ENCODE results near the gene ADAMTS8.

The ADAMTS8 gene

DNA sequence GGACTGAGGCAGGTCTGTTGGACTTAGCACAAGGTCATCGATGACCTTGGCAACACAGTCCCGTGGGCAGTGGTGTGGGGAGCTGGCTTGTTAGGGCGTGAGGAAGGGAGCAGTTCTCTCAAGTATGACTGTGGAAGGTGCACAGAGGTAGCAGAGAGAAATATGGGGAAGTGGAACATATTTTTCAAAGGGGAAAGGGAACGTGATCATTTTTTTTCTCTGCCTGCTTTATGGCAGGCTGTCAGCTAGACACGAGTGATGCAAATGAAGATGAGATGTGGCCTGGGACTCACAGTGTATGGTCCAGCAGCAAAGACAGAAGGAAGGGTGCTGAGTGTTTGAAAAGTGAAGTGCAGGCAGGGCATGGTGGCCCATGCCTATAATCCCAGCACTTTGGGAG lies 30.6 kb downstream of the ADAMTS8 start:
- no peak for DNase-seq (ENCODE audit: low read depth)

DNA sequence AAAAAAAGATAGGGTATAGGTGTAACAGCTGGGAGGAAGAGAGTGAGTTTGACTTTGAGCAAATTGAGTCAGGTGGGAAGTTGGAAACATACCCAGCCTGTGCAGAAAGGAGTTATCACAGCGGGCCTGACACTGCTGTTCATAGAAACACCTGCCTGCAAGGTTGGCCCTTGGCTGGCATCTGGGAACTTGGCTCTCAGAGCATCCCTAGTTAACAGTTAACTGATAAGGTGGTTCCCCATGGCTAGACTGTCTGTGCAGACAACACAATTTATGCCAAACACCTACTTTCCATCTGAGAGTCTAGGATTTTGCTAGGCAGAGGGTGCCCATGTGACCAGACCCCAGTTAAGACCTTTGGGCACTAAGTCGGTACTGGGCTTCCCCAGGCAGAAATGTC lies 31.4 kb downstream of the ADAMTS8 start:
- no peak for DNase-seq (ENCODE audit: low read depth)

DNA sequence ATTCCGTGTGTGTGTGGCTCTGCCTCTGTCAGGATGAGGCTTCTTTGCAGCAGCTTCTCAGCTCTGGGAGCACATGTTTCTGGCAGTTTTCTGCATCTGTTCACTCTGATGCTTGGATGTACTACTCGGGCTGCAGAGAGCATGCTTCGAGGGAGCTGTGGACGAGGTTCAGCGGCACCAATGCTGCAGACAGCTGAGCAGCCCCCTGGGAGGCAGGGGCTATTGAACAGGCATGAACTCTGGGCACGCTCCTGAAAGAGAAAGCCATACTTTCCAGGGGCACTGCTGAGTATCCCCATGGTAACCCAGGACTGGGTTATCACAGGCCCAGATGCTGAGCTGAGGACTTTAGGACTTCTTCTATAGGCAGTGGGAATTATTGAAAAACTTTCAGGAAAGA lies 33.8 kb downstream of the ADAMTS8 start:
- no peak for DNase-seq (ENCODE audit: low read depth)

GRCh38 chr11:130391711-130392110 lies 36.7 kb downstream of the ADAMTS8 start:
- peak; percentile 72 for DNase-seq (ENCODE audit: low read depth)

- DNase-seq (ENCODE audit: low read depth): peak; percentile 86
Measured at GRCh38 chr11:130390071-130390758, 38.2 kb downstream of the ADAMTS8 start.

GRCh38 chr11:130389335-130389935 lies 39.0 kb downstream of the ADAMTS8 start:
- DNase-seq (ENCODE audit: low read depth): no peak

DNA sequence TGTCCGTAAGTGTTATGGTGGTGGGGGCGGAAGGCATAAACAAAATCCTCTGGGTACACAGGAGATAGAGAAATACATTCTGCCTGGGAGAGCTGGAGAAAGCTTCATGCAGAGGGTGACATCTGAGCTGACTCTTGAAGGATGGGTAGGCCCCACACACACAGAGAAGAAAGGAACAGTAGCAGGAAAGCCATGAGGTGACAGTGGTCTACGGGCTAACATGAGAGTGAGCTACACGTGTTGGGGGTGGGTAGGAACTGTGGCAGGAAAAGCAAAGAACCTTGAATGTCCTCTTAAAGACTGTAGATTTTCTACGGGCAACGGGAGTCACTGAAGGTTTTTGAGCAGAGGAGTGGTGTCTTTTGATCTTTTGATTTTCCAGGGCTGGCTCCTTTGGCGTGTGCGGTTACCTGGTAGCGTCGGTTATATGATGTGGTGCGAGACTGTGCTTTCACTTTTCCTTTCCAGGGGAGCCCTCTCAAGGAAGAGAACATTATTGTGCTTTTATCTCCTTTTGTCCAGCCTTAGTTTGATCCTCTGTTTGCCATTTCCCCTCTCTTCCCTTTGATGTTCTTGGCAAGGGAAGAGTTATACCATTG lies 39.7 kb downstream of the ADAMTS8 start:
- DNase-seq (ENCODE audit: low read depth): no peak

DNA sequence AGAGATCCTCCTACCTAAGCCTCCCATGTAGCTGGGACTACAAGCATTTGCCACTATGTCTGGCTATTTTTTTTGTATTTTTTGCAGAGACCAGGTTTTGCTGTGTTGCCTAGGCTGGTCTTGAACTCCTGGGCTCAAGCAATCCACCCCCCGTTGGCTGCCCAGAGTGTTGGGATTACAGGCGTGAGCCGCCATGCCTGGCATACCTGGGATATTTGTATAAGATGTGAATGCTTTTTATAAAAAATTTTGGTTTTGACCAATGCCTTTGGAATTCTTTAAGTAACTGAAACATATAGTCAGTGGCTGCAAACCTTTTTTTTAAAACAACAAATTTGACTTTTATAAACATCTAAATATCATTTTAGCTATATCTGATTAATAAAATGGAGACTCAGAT lies 42.4 kb downstream of the ADAMTS8 start:
- DNase-seq (ENCODE audit: low read depth): no peak

- peak; percentile 64 for DNase-seq (ENCODE audit: low read depth)
Measured at GRCh38 chr11:130383344-130384211, 44.8 kb downstream of the ADAMTS8 start.

DNA sequence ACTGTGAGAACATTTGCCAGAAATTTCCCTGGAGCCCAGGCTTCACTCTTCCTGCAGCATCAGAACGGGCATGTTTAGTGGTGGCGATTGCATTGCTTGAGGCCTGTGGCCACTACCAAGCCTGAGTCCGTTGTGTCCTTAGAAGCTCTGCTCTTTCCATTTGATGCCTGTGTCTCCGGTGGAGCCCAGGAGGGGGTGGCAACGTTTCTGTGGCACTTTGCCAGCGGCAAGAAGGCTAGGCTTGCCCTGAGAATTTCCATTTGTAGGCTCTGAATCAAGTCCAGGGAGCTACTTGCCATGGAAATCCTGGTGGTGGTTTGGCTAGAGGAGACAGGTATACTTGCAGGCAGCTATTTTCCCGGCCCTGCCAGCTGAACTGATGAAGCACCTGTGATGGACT lies 47.1 kb downstream of the ADAMTS8 start:
- no peak for DNase-seq (ENCODE audit: low read depth)

DNA sequence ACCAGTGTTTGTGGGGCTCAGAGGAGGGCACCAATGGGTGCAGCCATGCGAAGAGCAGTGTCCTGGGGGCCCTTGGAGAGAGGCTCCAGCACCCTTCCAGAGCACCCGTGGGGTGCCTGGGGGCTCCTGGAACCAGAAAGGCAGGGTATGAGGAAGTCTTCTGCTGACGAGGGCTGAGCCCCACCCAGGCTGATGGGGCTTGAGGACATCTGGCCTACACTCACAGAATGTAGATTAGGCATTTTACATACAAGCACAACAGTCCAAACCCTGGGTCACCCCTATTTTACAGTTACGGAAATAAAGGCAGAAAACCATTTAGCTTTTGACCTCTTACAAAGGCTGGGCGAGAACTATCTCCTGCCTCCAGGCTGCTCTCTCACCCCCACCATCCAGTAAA lies 47.6 kb downstream of the ADAMTS8 start:
- DNase-seq (ENCODE audit: low read depth): no peak

GRCh38 chr11:130379276-130379675 lies 49.1 kb downstream of the ADAMTS8 start:
- DNase-seq (ENCODE audit: low read depth): no peak

- DNase-seq (ENCODE audit: low read depth): no peak
Measured at GRCh38 chr11:130370845-130371590, 57.4 kb downstream of the ADAMTS8 start.

DNA sequence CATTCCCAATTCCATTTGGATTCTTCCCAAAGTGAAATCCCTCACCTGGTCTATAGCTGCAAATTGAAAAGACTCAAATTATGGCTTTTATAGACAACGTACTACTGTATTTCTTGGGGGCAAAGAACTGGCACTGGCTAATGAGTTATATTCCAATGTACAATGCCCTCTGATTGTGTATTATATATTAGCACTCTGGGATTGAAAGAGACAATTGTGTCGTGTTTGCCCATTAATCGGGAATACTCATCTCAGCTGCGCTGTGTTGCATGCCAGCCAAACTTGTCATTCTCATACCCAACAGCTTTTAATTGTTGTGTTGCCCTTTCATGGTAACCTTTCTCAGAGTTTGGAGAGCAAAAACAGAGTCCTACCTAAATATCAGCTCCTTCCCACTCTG lies 58.7 kb downstream of the ADAMTS8 start:
- DNase-seq (ENCODE audit: low read depth): no peak

DNA sequence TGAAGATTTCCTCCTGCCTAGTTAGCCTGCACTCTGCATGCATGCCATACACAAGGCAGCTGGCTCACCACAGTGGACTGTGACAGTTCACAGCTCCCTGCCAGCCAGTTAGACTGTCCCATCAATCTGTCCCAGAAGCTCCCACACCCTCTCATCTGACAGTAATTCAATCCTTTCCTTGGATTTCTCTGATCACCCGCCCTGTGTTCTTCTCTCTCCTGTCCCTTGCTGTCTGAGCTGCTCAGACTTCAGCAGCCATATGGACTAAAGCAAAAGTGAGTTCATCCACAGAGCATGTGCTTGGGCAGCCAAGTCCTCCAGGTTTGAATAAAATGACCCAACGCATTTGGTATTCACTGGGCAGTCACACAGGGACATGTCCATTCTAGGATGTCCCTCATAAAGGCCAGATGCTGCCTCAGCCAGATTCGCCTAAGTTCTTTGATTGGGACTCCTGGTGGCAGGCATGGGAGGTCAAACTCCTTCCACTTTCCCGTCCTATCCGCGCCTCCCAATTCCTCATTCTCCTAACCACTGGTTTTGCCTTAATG lies 59.2 kb downstream of the ADAMTS8 start:
- no peak for DNase-seq (ENCODE audit: low read depth)

GRCh38 chr11:130359419-130359818 lies 69.0 kb downstream of the ADAMTS8 start:
- DNase-seq (ENCODE audit: low read depth): no peak

- DNase-seq (ENCODE audit: low read depth): no peak
Measured at GRCh38 chr11:130358398-130358797, 70.0 kb downstream of the ADAMTS8 start.
